ENCODE results near the gene CAMK2D. TPM values are rescaled to one million over a fixed set of nuclear protein-coding genes. Genes with fewer than 3 reads are reported as not detected.

CAMK2D gene
- total RNA-seq, 4 donors from 2014 or later, result 45.9 to 67.1 (median 56.2) TPM

DNA sequence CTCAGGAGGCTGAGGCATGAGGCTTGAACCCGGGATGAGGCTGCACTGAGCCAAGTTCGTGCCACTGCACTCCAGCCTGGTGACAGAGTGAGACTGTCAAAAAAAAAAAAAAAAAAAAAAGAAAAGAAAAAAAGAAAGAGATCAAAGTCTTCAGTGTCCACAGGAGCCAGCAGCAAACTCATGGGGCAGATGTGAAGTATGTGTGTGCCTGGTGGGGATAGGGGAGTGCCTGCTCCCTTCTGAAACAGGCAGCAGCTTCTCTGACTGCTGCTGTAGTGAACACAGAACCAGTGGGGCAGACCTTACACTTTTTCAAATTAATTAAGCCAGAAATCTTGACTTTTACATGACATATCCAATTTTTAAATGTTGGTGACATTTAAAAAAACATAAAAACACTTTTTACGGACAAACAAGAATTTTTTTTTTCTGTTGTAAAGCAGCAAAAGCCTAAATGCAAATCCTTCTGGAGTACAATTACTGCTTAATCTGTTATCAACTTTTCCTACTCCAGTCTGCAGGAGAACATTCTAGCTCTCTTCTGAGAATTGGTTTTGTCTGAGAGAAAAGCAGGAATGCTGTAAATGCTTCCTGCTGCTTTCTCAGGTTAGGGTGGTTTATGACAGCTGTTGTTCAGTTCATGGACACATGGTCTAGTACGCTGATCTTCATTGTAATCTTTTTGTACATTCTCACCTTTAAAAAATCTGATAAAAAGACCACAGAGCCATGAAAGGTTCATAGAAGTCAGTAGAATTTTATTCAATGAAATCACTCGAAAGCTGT is 311.1 kb downstream of the CAMK2D start:
- 86% methylated on average over 3 of the region's 5 CpGs for WGBS, 2 donors (ENCODE audit: low coverage in 1 of 2)
- H3K27ac ChIP-seq, result peak overlapping the region in 3 of 4 donors; percentile 47 to 75 (median 70)
- TF ChIP-seq POLR2AphosphoS5 (IDR thresholded peaks at IDR 0.05) (no peak), CTCF (IDR thresholded peaks at IDR 0.05) (no peak), POLR2A (IDR thresholded peaks at IDR 0.05) (no peak), EP300 (IDR thresholded peaks at IDR 0.05) (no peak)
- H3K9me3 ChIP-seq, result no peaks in the 10 kb centered on the region
- peaks cover 0 to under 1% of the 10 kb centered on the region in 2 donors for H3K36me3 ChIP-seq
- ATAC-seq, result no peak
- no peak overlapping the region for H3K4me3 ChIP-seq
- peaks cover 0 to 79% (median 7%) of the 10 kb centered on the region in 3 donors for H3K4me1 ChIP-seq
- H3K27me3 ChIP-seq, result no peaks in the 10 kb centered on the region

DNA sequence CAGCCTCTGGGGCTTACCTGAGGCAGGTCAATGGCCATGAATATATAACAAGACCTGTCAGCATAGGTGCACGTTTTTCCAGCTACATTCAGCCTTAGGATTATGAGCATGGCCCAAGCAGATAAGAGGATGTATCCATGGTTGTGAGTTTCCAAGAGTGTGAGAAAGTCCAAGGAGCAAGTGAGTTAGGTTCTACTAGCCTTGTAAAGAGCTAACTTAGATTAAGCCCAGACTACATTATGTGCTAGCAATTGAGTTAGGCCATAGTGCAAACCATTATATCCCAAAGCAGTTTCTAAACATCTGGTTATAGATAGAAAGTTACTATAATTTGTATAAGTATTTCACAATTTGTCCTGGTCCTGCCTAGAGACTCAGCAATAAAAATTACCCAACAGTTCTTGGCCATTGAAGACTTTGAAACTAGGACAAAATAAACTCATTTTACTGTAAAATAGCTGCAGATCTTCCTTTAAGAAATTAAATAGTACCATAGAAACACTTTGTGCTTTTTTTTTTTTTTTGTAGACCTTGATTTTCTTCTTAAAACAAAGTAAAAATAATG is 312.0 kb downstream of the CAMK2D start:
- H3K4me3 ChIP-seq, result no peak overlapping the region
- H3K4me1 ChIP-seq, result peaks cover 0 to 86% (median 12%) of the 10 kb centered on the region in 3 donors
- WGBS, 2 donors (ENCODE audit: low coverage in 1 of 2), result 71 to 75% methylated on average over 1 of the region's 1 CpG

DNA sequence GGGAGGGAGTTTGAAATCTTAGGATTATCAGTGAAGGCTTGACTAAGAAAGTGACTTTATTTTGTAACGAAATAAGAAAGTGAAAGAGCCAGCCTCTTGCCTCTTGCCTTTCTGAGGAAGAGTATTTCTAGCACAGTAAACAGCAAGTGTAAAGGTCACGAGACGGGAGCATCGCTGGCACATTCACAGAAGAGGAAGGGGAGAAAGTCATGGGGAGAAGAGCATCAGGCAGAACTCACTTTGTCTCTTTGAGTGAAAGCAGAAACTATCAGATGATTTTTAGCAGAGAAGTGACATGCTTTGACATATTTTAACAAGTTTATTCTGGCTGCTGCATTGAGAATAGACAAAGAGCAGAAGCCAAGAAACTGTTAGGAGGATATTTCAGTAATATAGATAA is 313.8 kb downstream of the CAMK2D start:
- peaks cover 4 to 81% (median 14%) of the 10 kb centered on the region in 3 donors for H3K4me1 ChIP-seq

More for the DNA sequence above, 312.0 kb downstream of the CAMK2D start:
- ATAC-seq, result peak; percentile 35
- Histone ChIP-seq H3K9me3 (no peaks in the 10 kb centered on the region), H3K27me3 (no peaks in the 10 kb centered on the region), H3K27ac (peak overlapping the region; percentile 47 to 75 (median 68)), H3K36me3 (no peaks in the 10 kb centered on the region)
- peak; percentile 56 for TF ChIP-seq POLR2AphosphoS5 (IDR thresholded peaks at IDR 0.05)
- TF ChIP-seq CTCF (IDR thresholded peaks at IDR 0.05), result no peak

DNA sequence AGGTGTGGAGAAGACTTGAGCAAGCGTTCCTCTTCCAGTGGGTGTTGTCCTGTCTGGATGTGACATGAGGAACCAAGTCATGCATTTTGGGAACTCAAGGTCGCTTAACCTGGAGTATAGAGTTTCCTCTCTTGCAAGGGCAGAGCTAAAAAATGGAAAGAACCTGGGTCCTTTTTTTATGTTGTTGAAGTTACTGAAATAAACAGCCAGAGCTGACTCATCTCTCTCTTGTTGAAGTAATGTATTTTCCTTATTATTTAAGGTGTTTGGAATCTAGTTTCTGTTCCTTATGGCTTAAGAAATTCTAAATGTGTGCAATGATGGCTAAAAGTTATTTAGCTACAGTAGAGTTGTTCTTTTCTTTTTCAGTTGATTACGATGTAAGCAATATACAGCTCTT is 314.5 kb downstream of the CAMK2D start:
- H3K36me3 ChIP-seq, result no peaks in the 10 kb centered on the region
- no peak overlapping the region for H3K4me3 ChIP-seq
- H3K9me3 ChIP-seq, result no peaks in the 10 kb centered on the region
- H3K4me1 ChIP-seq, result peaks cover 4 to 74% (median 11%) of the 10 kb centered on the region in 3 donors
- no peak for TF ChIP-seq EP300 (IDR thresholded peaks at IDR 0.05)
- no peak for TF ChIP-seq CTCF (IDR thresholded peaks at IDR 0.05)
- no peak for TF ChIP-seq POLR2AphosphoS5 (IDR thresholded peaks at IDR 0.05)
- no peak for TF ChIP-seq POLR2A (IDR thresholded peaks at IDR 0.05)
- H3K27me3 ChIP-seq, result no peaks in the 10 kb centered on the region
- 89 to 100% methylated on average over 1 to 3 of the region's 3 CpGs for WGBS, 2 donors (ENCODE audit: low coverage in 1 of 2)
- no peak for ATAC-seq
- peak overlapping the region; percentile 65 to 75 (median 70) for H3K27ac ChIP-seq

More for the DNA sequence above, 313.8 kb downstream of the CAMK2D start:
- H3K27ac ChIP-seq, result peak overlapping the region; percentile 65 to 75 (median 70)
- H3K27me3 ChIP-seq, result no peaks in the 10 kb centered on the region
- no peak for ATAC-seq
- H3K36me3 ChIP-seq, result no peaks in the 10 kb centered on the region
- TF ChIP-seq POLR2A (IDR thresholded peaks at IDR 0.05) (no peak), POLR2AphosphoS5 (IDR thresholded peaks at IDR 0.05) (peak; percentile 19)
- 0 to 23% methylated on average over 4 of the region's 4 CpGs for WGBS, 2 donors (ENCODE audit: low coverage in 1 of 2)
- H3K4me3 ChIP-seq, result no peak overlapping the region
- H3K9me3 ChIP-seq, result no peaks in the 10 kb centered on the region

DNA sequence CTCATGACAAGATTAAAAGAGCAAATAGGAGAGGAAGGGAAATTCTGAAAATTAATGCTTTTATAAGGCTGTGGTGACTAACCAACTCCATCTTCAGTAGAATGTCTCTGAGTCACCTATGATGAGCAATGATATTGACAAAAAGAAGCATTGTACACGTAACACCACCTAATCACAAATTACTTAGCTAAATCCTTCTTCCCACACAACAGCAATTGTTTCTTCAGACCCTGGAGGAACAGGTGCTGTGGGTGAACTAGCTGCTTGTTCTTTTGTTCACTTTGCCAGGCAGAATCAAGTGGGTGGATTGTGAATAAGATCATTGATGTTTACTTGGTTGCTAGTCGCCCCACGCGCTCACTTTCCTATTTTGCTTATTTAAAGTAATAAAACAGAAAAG is 315.5 kb downstream of the CAMK2D start:
- no peaks in the 10 kb centered on the region for H3K27me3 ChIP-seq
- peak overlapping the region; percentile 4 to 75 (median 38) for H3K27ac ChIP-seq
- TF ChIP-seq CTCF (IDR thresholded peaks at IDR 0.05) (no peak), POLR2AphosphoS5 (IDR thresholded peaks at IDR 0.05) (peak; percentile 77)
- H3K4me3 ChIP-seq, result no peak overlapping the region
- WGBS, 2 donors (ENCODE audit: low coverage in 1 of 2), result 67 to 70% methylated on average over 4 of the region's 4 CpGs
- peaks cover 4 to 69% (median 11%) of the 10 kb centered on the region in 3 donors for H3K4me1 ChIP-seq
- H3K36me3 ChIP-seq, result no peaks in the 10 kb centered on the region
- no peak for ATAC-seq
- H3K9me3 ChIP-seq, result no peaks in the 10 kb centered on the region
